ENCODE data around the gene PRDM13. TPM values are rescaled to one million over a fixed set of nuclear protein-coding genes. Genes with fewer than 3 reads are reported as not detected.

PRDM13 gene
- total and polyA plus RNA-seq, 2 of the 8 experiments (the other 6 are each of a cell fraction or from before 2014, with no cell fraction given), result 0.05 to 0.09 TPM

DNA sequence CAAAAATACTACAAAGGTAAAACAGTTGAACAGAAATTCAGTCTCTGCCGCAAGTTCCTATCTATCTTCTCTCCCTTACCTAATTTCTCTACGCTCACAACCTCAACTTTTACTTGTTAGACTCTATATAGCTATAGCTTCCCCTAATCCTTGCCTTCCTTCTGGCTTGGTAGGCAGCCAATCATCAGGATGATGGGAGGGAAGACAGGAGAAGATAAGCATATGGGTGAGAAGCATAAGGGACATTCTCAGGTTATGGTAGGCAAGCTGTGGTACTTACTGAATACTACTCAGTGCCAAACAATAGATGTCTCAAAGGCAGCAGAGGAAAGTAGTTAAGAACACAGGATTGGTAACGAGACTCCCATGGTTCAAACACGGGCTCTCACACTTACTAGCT is 46.0 kb upstream of the PRDM13 start:
- peaks cover 5 to 49% (median 23%) of the 10 kb centered on the region in 4 experiments for H3K36me3 ChIP-seq (ENCODE audit: control insufficient read depth in 2 of 4, insufficient read depth in 4 of 4, low read length in 3 of 4)
- no peak for DNase-seq (ENCODE audit: low read depth in 1 of 2, low spot score in 2 of 2)
- H4K20me1 ChIP-seq (replicated peaks in 1 of 2; ENCODE audit: control insufficient read depth in 1 of 2, insufficient read depth in 2 of 2, low read length in 2 of 2), result peaks cover 0 to 1% of the 10 kb centered on the region in 2 experiments
- H4K8ac ChIP-seq (ENCODE audit: extremely low read depth, insufficient read depth, low read length), result no peak overlapping the region
- H3K9me3 ChIP-seq (ENCODE audit: insufficient read depth in 2 of 2, low read depth in 1 of 2, low read length in 1 of 2), result no peaks in the 10 kb centered on the region
- H3K4ac ChIP-seq (replicated peaks; ENCODE audit: insufficient read length, low read depth, low read length), result no peak overlapping the region
- no peak overlapping the region for H4K5ac ChIP-seq (ENCODE audit: insufficient read length, low read depth, low read length)
- no peak overlapping the region for H3K56ac ChIP-seq (replicated peaks; ENCODE audit: insufficient read length, low read depth, low read length)
- no peak overlapping the region for H3K18ac ChIP-seq (ENCODE audit: extremely low read depth, low read length)
- H2AK5ac ChIP-seq (ENCODE audit: low read depth, low read length), result no peak overlapping the region
- CTCF ChIA-PET (ENCODE audit: partially characterized antibody), result no interaction called here
- H2BK5ac ChIP-seq (ENCODE audit: low read depth, low read length), result no peak overlapping the region
- H2BK12ac ChIP-seq (ENCODE audit: low read depth, low read length), result no peak overlapping the region
- H3K23me2 ChIP-seq (ENCODE audit: low read depth, low read length), result no peaks in the 10 kb centered on the region
- H3K14ac ChIP-seq (ENCODE audit: insufficient read length), result no peak overlapping the region
- no peak overlapping the region for H2BK20ac ChIP-seq (ENCODE audit: low read length)
- H3K4me2 ChIP-seq (ENCODE audit: insufficient read depth in 1 of 2, low read depth in 2 of 2, low read length in 2 of 2), result no peak overlapping the region
- no peak overlapping the region for H2BK120ac ChIP-seq (replicated peaks; ENCODE audit: low read depth, low read length)
- H3K27me3 ChIP-seq (replicated peaks in 1 of 4; ENCODE audit: control insufficient read depth in 3 of 4, extremely low read depth in 1 of 4, insufficient read depth in 3 of 4, low read length in 3 of 4), result no peaks in the 10 kb centered on the region
- POLR2A ChIA-PET (ENCODE audit: partially characterized antibody), result interaction anchor here (0.8 to 2.1 kb wide), 4 partner anchors 8 to 120 kb away, joined by 3 to 14 read pairs (median 5); partner anchors contain the start of gene CCNC
- no peak overlapping the region for H3K27ac ChIP-seq (ENCODE audit: low read depth, low read length)
- no peak for TF ChIP-seq NRF1 (IDR thresholded peaks at IDR 0.05; ENCODE audit: low read depth, low read length)
- no peak for TF ChIP-seq SP2 (IDR thresholded peaks at IDR 0.05; ENCODE audit: low read length)
- no peak for TF ChIP-seq EZH2 (IDR thresholded peaks at IDR 0.05; ENCODE audit: low read depth, low read length, severe bottlenecking)
- no peak for TF ChIP-seq SIRT6 (IDR thresholded peaks at IDR 0.05; ENCODE audit: low read length)
- no peak for TF ChIP-seq TAF7 (optimal IDR thresholded peaks at IDR 0.05; ENCODE audit: borderline replicate concordance, low read depth, low read length)
- TF ChIP-seq PHF8 (conservative IDR thresholded peaks at IDR 0.05; ENCODE audit: low read depth, low read length), result no peak
- TF ChIP-seq, protein P1, sequence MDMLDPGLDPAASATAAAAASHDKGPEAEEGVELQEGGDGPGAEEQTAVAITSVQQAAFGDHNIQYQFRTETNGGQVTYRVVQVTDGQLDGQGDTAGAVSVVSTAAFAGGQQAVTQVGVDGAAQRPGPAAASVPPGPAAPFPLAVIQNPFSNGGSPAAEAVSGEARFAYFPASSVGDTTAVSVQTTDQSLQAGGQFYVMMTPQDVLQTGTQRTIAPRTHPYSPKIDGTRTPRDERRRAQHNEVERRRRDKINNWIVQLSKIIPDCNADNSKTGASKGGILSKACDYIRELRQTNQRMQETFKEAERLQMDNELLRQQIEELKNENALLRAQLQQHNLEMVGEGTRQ (IDR thresholded peaks at IDR 0.05; ENCODE audit: low read length), result no peak
- no peak for TF ChIP-seq HDAC2 (IDR thresholded peaks at IDR 0.05; ENCODE audit: borderline replicate concordance in 1 of 2, low read depth in 2 of 2, low read length in 2 of 2)
- FAIRE-seq, result no peak
- H3K79me1 ChIP-seq (ENCODE audit: low read depth, low read length), result no peaks in the 10 kb centered on the region
- peaks cover 0 to 54% of the 10 kb centered on the region in 2 experiments; a peak in 3 of 4 replicates for H3K79me2 ChIP-seq (ENCODE audit: control insufficient read depth in 1 of 2, insufficient read depth in 2 of 2, low read length in 2 of 2)
- H2AFZ ChIP-seq (ENCODE audit: low read length), result no peak overlapping the region
- no peak overlapping the region for H2BK15ac ChIP-seq (ENCODE audit: low read length)
- H3K4me1 ChIP-seq (replicated peaks in 1 of 4; ENCODE audit: control insufficient read depth in 3 of 4, insufficient read depth in 4 of 4, low read length in 3 of 4), result no peaks in the 10 kb centered on the region
- 86 to 90% methylated on average over 2 to 4 of the region's 4 CpGs for WGBS, 2 experiments (ENCODE audit: extremely low coverage in 1 of 2, insufficient coverage in 1 of 2, insufficient read length in 1 of 2, insufficient replicate concordance in 2 of 2, low coverage in 1 of 2, low lambda C conversion rate in 2 of 2, missing lambda C conversion rate in 1 of 2)
- H3K4me3 ChIP-seq (ENCODE audit: extremely low read depth in 1 of 4, insufficient read depth in 2 of 4, low read depth in 3 of 4, low read length in 4 of 4), result no peak overlapping the region
- H3K23ac ChIP-seq (ENCODE audit: insufficient read length), result no peak overlapping the region
- H4K91ac ChIP-seq (replicated peaks; ENCODE audit: insufficient read length, low read length), result no peak overlapping the region
- H3K9ac ChIP-seq (replicated peaks in 1 of 4; ENCODE audit: extremely low read depth in 1 of 4, low read depth in 3 of 4, low read length in 3 of 4), result no peak overlapping the region
